ENCODE data around the gene ANAPC16.

The ANAPC16 gene

GRCh38 chr10:72261784-72262404 lies 46.1 kb downstream of the ANAPC16 start:
- TF ChIP-seq CTCF (IDR thresholded peaks at IDR 0.05; ENCODE audit: low read depth, low read length): no peak
- H3K27me3 ChIP-seq: no peaks in the 10 kb centered on the region
- no peaks in the 10 kb centered on the region for H3K9me3 ChIP-seq
- peak overlapping the region; percentile 51 for H3K4me3 ChIP-seq (ENCODE audit: low read depth, low read length)
- peaks cover 24% of the 10 kb centered on the region for H3K4me1 ChIP-seq
- DNase-seq: no peak
- H3K36me3 ChIP-seq: no peaks in the 10 kb centered on the region

GRCh38 chr10:72263613-72264241 lies 47.9 kb downstream of the ANAPC16 start:
- no peak overlapping the region for H3K4me3 ChIP-seq (ENCODE audit: low read depth, low read length)
- DNase-seq: peak; percentile 46
- TF ChIP-seq CTCF (IDR thresholded peaks at IDR 0.05; ENCODE audit: low read depth, low read length): no peak

GRCh38 chr10:72264536-72264935 lies 48.7 kb downstream of the ANAPC16 start:
- Histone ChIP-seq H3K27me3 (no peaks in the 10 kb centered on the region), H3K4me3 (ENCODE audit: low read depth, low read length) (no peak overlapping the region), H3K4me1 (peaks cover 18% of the 10 kb centered on the region), H3K36me3 (no peaks in the 10 kb centered on the region), H3K9me3 (no peaks in the 10 kb centered on the region)
- no peak for TF ChIP-seq CTCF (IDR thresholded peaks at IDR 0.05; ENCODE audit: low read depth, low read length)
- DNase-seq: no peak

More at GRCh38 chr10:72263613-72264241, 47.9 kb downstream of the ANAPC16 start:
- Histone ChIP-seq H3K36me3 (no peaks in the 10 kb centered on the region), H3K9me3 (no peaks in the 10 kb centered on the region), H3K4me1 (peaks cover 22% of the 10 kb centered on the region), H3K27me3 (no peaks in the 10 kb centered on the region)

GRCh38 chr10:72265508-72265907 lies 49.7 kb downstream of the ANAPC16 start:
- TF ChIP-seq CTCF (IDR thresholded peaks at IDR 0.05; ENCODE audit: low read depth, low read length): no peak
- Histone ChIP-seq H3K4me1 (peaks cover 10% of the 10 kb centered on the region), H3K9me3 (no peaks in the 10 kb centered on the region), H3K4me3 (ENCODE audit: low read depth, low read length) (no peak overlapping the region), H3K36me3 (no peaks in the 10 kb centered on the region), H3K27me3 (no peaks in the 10 kb centered on the region)
- no peak for DNase-seq

GRCh38 chr10:72265990-72266865 lies 50.4 kb downstream of the ANAPC16 start:
- H3K36me3 ChIP-seq: no peaks in the 10 kb centered on the region
- no peak for DNase-seq
- TF ChIP-seq CTCF (IDR thresholded peaks at IDR 0.05; ENCODE audit: low read depth, low read length): no peak
- H3K4me3 ChIP-seq (ENCODE audit: low read depth, low read length): no peak overlapping the region
- H3K27me3 ChIP-seq: no peaks in the 10 kb centered on the region
- H3K4me1 ChIP-seq: peaks cover 9% of the 10 kb centered on the region; the same call in 1 of the 2 replicates
- H3K9me3 ChIP-seq: no peaks in the 10 kb centered on the region
